HEK293 (cell line): ENCODE data around the gene CDC34.

Experiments
- CTCF ChIA-PET: fragments of 350-600 bp; formaldehyde crosslinking; extraction: SDS; loops from one replicate; lab custom pipeline; 2021; ENCODE audit warnings: antibody characterized with exemption; lab: Yijun Ruan, JAX
- POLR2A ChIA-PET: fragments of 300-600 bp; formaldehyde crosslinking; extraction: SDS; loops from one replicate; lab custom pipeline; 2020; ENCODE audit warnings: antibody characterized with exemption, inconsistent platforms; lab: Yijun Ruan, JAX
- H3K27ac ChIP-seq: fragments of 200-500 bp; sonication (Bioruptor generic); 2 replicates; pipeline ENCODE4 v1.5.1; 2014; ENCODE audit warnings: low read depth, low read length, control low read depth, inconsistent platforms; ENCODE audit errors: extremely low read depth
- H3K36me3 ChIP-seq, 2 experiments: fragments of 200-500 bp in 1 of 2; sonication (Bioruptor generic) in 1 of 2; 1 replicate in 1 of 2; 2 replicates in 1 of 2; pipeline ENCODE4 v1.5.1; 2014 to 2017; ENCODE audit warnings: inconsistent platforms in 2 of 2, low read length in 2 of 2; ENCODE audit not compliant: control insufficient read depth in 2 of 2, insufficient read depth in 1 of 2
- H3K4me1 ChIP-seq: fragments of 200-500 bp; sonication (Bioruptor generic); 2 replicates; pipeline ENCODE4 v1.5.1; 2014; ENCODE audit warnings: mild to moderate bottlenecking, low read length, inconsistent platforms; ENCODE audit not compliant: control insufficient read depth, insufficient read depth
- H3K4me3 ChIP-seq: 2 replicates; pipeline ENCODE4 v1.5.1; 2011; ENCODE audit warnings: low read depth, mild to moderate bottlenecking, control low read depth, low read length, moderate library complexity
- H3K9me3 ChIP-seq: fragments of 200-500 bp; sonication (Bioruptor generic); 2 replicates; pipeline ENCODE4 v1.5.1; 2014; ENCODE audit warnings: low read depth, low read length, inconsistent platforms; ENCODE audit not compliant: control insufficient read depth, insufficient read depth
- BCL6B ChIP-seq: fragments of 450-650 bp; formaldehyde crosslinking; IDR thresholded peaks from 2 replicates; pipeline ENCODE4 v1.5.1; 2017; ENCODE audit warnings: missing biosample characterization, missing genetic modification characterization
- GLIS1 ChIP-seq: fragments of 450-650 bp; formaldehyde crosslinking; IDR thresholded peaks from 2 replicates; pipeline ENCODE4 v1.5.1; 2016; ENCODE audit warnings: missing biosample characterization, missing genetic modification characterization
- PRDM2 ChIP-seq: fragments of 450-650 bp; formaldehyde crosslinking; IDR thresholded peaks from 2 replicates; pipeline ENCODE4 v1.5.1; 2016; ENCODE audit warnings: missing biosample characterization, missing genetic modification characterization, borderline replicate concordance
- SCRT2 ChIP-seq: fragments of 450-650 bp; formaldehyde crosslinking; IDR thresholded peaks from 2 replicates; pipeline ENCODE4 v1.5.1; 2016; ENCODE audit warnings: missing biosample characterization, missing genetic modification characterization
- YY2 ChIP-seq: fragments of 450-650 bp; formaldehyde crosslinking; IDR thresholded peaks from 2 replicates; pipeline ENCODE4 v1.5.1; 2016; ENCODE audit warnings: missing biosample characterization, missing genetic modification characterization
- ZBTB1 ChIP-seq: fragments of 450-650 bp; formaldehyde crosslinking; IDR thresholded peaks from 2 replicates; pipeline ENCODE4 v1.5.1; 2016; ENCODE audit warnings: missing biosample characterization, missing genetic modification characterization
- ZBTB20 ChIP-seq: fragments of 450-650 bp; formaldehyde crosslinking; IDR thresholded peaks from 2 replicates; pipeline ENCODE4 v1.5.1; 2016; ENCODE audit warnings: missing biosample characterization, missing genetic modification characterization
- ZNF133 ChIP-seq: fragments of 450-650 bp; formaldehyde crosslinking; IDR thresholded peaks from 2 replicates; pipeline ENCODE4 v1.5.1; 2016; ENCODE audit warnings: missing biosample characterization, missing genetic modification characterization
- ZNF221 ChIP-seq: fragments of 450-650 bp; formaldehyde crosslinking; IDR thresholded peaks from 2 replicates; pipeline ENCODE4 v1.5.1; 2017; ENCODE audit warnings: missing biosample characterization, missing genetic modification characterization, borderline replicate concordance
- ZNF324 ChIP-seq: fragments of 450-650 bp; formaldehyde crosslinking; IDR thresholded peaks from 2 replicates; pipeline ENCODE4 v1.5.1; 2016; ENCODE audit warnings: missing biosample characterization, missing genetic modification characterization
- ZNF660 ChIP-seq: fragments of 450-650 bp; IDR thresholded peaks from 2 replicates; pipeline ENCODE4 v1.5.1; 2018; ENCODE audit warnings: missing biosample characterization, mild to moderate bottlenecking, missing genetic modification characterization
- ZNF776 ChIP-seq: fragments of 450-650 bp; formaldehyde crosslinking; IDR thresholded peaks from 2 replicates; pipeline ENCODE4 v1.5.0; 2017; ENCODE audit warnings: missing biosample characterization, missing genetic modification characterization, borderline replicate concordance
- ZXDB ChIP-seq: fragments of 450-650 bp; formaldehyde crosslinking; IDR thresholded peaks from 2 replicates; pipeline ENCODE4 v1.5.1; 2016; ENCODE audit warnings: missing biosample characterization, missing genetic modification characterization
- TF ChIP-seq, protein P1 (sequence below): fragments of 450-650 bp; formaldehyde crosslinking; IDR thresholded peaks from 2 replicates; pipeline ENCODE4 v1.5.1; 2017; ENCODE audit warnings: missing biosample characterization, missing genetic modification characterization
- TF ChIP-seq, protein P2 (sequence below): fragments of 450-650 bp; IDR thresholded peaks from 2 replicates; pipeline ENCODE4 v1.5.1; 2018; ENCODE audit warnings: missing biosample characterization, missing genetic modification characterization
- TF ChIP-seq, protein P3 (sequence below): fragments of 450-650 bp; formaldehyde crosslinking; optimal IDR thresholded peaks from 2 replicates; pipeline ENCODE3; 2016; ENCODE audit warnings: missing biosample characterization, mild to moderate bottlenecking, missing genetic modification characterization
- TF ChIP-seq, protein P4 (sequence below): fragments of 450-650 bp; formaldehyde crosslinking; IDR thresholded peaks from 2 replicates; pipeline ENCODE4 v1.5.1; 2016; ENCODE audit warnings: missing biosample characterization, missing genetic modification characterization

CDC34 gene

GRCh38 chr19:531009-531752 is 379 bp upstream of the CDC34 start (continued):
- TF ChIP-seq, protein P1, sequence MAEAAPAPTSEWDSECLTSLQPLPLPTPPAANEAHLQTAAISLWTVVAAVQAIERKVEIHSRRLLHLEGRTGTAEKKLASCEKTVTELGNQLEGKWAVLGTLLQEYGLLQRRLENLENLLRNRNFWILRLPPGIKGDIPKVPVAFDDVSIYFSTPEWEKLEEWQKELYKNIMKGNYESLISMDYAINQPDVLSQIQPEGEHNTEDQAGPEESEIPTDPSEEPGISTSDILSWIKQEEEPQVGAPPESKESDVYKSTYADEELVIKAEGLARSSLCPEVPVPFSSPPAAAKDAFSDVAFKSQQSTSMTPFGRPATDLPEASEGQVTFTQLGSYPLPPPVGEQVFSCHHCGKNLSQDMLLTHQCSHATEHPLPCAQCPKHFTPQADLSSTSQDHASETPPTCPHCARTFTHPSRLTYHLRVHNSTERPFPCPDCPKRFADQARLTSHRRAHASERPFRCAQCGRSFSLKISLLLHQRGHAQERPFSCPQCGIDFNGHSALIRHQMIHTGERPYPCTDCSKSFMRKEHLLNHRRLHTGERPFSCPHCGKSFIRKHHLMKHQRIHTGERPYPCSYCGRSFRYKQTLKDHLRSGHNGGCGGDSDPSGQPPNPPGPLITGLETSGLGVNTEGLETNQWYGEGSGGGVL (tag by site-specific recombination) = peak; percentile 55; the same call in 1 of the 2 replicates
- peak; percentile 68 for TF ChIP-seq ZBTB20
- TF ChIP-seq, protein P2, sequence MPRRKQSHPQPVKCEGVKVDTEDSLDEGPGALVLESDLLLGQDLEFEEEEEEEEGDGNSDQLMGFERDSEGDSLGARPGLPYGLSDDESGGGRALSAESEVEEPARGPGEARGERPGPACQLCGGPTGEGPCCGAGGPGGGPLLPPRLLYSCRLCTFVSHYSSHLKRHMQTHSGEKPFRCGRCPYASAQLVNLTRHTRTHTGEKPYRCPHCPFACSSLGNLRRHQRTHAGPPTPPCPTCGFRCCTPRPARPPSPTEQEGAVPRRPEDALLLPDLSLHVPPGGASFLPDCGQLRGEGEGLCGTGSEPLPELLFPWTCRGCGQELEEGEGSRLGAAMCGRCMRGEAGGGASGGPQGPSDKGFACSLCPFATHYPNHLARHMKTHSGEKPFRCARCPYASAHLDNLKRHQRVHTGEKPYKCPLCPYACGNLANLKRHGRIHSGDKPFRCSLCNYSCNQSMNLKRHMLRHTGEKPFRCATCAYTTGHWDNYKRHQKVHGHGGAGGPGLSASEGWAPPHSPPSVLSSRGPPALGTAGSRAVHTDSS (tag by site-specific recombination) = no peak
- no peak for TF ChIP-seq BCL6B (tag by site-specific recombination)
- TF ChIP-seq, protein P3, sequence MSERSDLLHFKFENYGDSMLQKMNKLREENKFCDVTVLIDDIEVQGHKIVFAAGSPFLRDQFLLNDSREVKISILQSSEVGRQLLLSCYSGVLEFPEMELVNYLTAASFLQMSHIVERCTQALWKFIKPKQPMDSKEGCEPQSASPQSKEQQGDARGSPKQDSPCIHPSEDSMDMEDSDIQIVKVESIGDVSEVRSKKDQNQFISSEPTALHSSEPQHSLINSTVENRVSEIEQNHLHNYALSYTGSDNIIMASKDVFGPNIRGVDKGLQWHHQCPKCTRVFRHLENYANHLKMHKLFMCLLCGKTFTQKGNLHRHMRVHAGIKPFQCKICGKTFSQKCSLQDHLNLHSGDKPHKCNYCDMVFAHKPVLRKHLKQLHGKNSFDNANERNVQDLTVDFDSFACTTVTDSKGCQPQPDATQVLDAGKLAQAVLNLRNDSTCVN (tag by site-specific recombination) = peak; percentile 84
- TF ChIP-seq YY2 (tag by site-specific recombination) = no peak
- no peak for TF ChIP-seq ZBTB1
- TF ChIP-seq ZNF133 (tag by site-specific recombination) = no peak
- no peak for TF ChIP-seq PRDM2 (tag by site-specific recombination)

GRCh38 chr19:532561-533363 is 1.2 kb downstream of the CDC34 start:
- peak overlapping the region; percentile 96 for H3K27ac ChIP-seq
- peak overlapping the region; percentile 89 for H3K4me3 ChIP-seq
- H3K4me1 ChIP-seq = peaks cover 7% of the 10 kb centered on the region
- ChIA-PET POLR2A (interaction anchor here (0.9 to 3.8 kb wide), 9 partner anchors 9 to 109 kb away, joined by 3 to 35 read pairs (median 13); partner anchors contain the start of gene BSG), CTCF (interaction anchor here (0.6 to 6.4 kb wide), 6 partner anchors 10 to 660 kb away, joined by 3 to 49 read pairs (median 4); no protein-coding TSS in a partner anchor)
- no peaks in the 10 kb centered on the region for H3K9me3 ChIP-seq
- peaks cover 3 to 27% of the 10 kb centered on the region in 2 experiments; a peak in 2 of 3 replicates for H3K36me3 ChIP-seq
- TF ChIP-seq, protein P4, sequence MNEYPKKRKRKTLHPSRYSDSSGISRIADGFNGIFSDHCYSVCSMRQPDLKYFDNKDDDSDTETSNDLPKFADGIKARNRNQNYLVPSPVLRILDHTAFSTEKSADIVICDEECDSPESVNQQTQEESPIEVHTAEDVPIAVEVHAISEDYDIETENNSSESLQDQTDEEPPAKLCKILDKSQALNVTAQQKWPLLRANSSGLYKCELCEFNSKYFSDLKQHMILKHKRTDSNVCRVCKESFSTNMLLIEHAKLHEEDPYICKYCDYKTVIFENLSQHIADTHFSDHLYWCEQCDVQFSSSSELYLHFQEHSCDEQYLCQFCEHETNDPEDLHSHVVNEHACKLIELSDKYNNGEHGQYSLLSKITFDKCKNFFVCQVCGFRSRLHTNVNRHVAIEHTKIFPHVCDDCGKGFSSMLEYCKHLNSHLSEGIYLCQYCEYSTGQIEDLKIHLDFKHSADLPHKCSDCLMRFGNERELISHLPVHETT (tag by site-specific recombination) = no peak
- TF ChIP-seq ZBTB20 = peak; percentile 45; the same call in 1 of the 2 replicates
- 0 out of 2 replicates have a peak, but pooled peaks have one; percentile 27 for TF ChIP-seq ZXDB
- TF ChIP-seq ZNF221 (tag by site-specific recombination) = no peak
- no peak for TF ChIP-seq ZNF776 (tag by site-specific recombination)
- peak; percentile 87 for TF ChIP-seq SCRT2
- TF ChIP-seq ZNF660 (tag by site-specific recombination) = peak; percentile 51; the same call in 1 of the 2 replicates
- TF ChIP-seq ZNF324 (tag by site-specific recombination) = no peak
- TF ChIP-seq GLIS1 (tag by site-specific recombination) = peak; percentile 32
